Endodermal cell (in vitro differentiated cells): Measurements from ENCODE around the gene PNCK. TPM values are rescaled to one million over a fixed set of nuclear protein-coding genes. Genes with fewer than 3 reads are reported as not detected.
"Not testable (repeated sequence)": the region's sequence is repeated elsewhere in the genome, so short reads cannot be mapped to it uniquely, and the experiment has no call there.

Experiments used
- DNase-seq: peaks from one replicate; pipeline ENCODE4 v3.0.0-alpha.2; 2017
- H3K27ac ChIP-seq: 2 replicates; pipeline ENCODE4 v1.5.1; 2013; ENCODE audit warnings: mild to moderate bottlenecking, low read depth, low read length, moderate library complexity
- H3K27me3 ChIP-seq: 2 replicates; pipeline ENCODE4 v1.6.1; 2013; ENCODE audit warnings: mild to moderate bottlenecking, low read length, moderate library complexity; ENCODE audit not compliant: insufficient read depth, control insufficient read depth, poor library complexity, severe bottlenecking
- H3K36me3 ChIP-seq: 2 replicates; pipeline ENCODE4 v1.7.0; 2013; ENCODE audit warnings: mild to moderate bottlenecking, low read length, moderate library complexity; ENCODE audit not compliant: control insufficient read depth, insufficient read depth
- H3K4me1 ChIP-seq: one replicate; pipeline ENCODE4 v1.7.0; 2013; ENCODE audit warnings: low read length; ENCODE audit not compliant: control insufficient read depth, insufficient read depth
- H3K4me3 ChIP-seq: 2 replicates; pipeline ENCODE4 v1.5.1; 2013; ENCODE audit warnings: mild to moderate bottlenecking, low read length, moderate library complexity
- H3K9ac ChIP-seq: 2 replicates; pipeline ENCODE4 v1.6.1; 2013; ENCODE audit warnings: mild to moderate bottlenecking, low read length, moderate library complexity; ENCODE audit not compliant: poor library complexity, severe bottlenecking; ENCODE audit errors: extremely low read depth
- H3K9me3 ChIP-seq: 2 replicates; pipeline ENCODE4 v1.6.1; 2013; ENCODE audit warnings: mild to moderate bottlenecking, low read length, moderate library complexity; ENCODE audit not compliant: control insufficient read depth
- H3K27ac Mint-ChIP-seq: 2 replicates; pipeline ENCODE4 v1.8.0; 2020; ENCODE audit warnings: mixed read lengths
- H3K27me3 Mint-ChIP-seq: 2 replicates; pipeline ENCODE4 v1.8.0; 2021; ENCODE audit warnings: mild to moderate bottlenecking, mixed read lengths; ENCODE audit not compliant: insufficient read depth
- H3K36me3 Mint-ChIP-seq: 2 replicates; pipeline ENCODE4 v1.8.0; 2020; ENCODE audit warnings: low read depth, mixed read lengths
- H3K4me1 Mint-ChIP-seq: 2 replicates; pipeline ENCODE4 v1.8.0; 2020; ENCODE audit warnings: mixed read lengths
- H3K4me3 Mint-ChIP-seq: 2 replicates; pipeline ENCODE4 v1.8.0; 2020; ENCODE audit warnings: mild to moderate bottlenecking, moderate library complexity, mixed read lengths
- H3K9me3 Mint-ChIP-seq: 2 replicates; pipeline ENCODE4 v1.8.0; 2020; ENCODE audit warnings: mild to moderate bottlenecking, mixed read lengths
- WGBS, 2 experiments: methylation state at CpG; one replicate each; pipeline versions ENCODE4 v1.1.5 to v1.1.7; 2013; ENCODE audit warnings: missing lambda C conversion rate in 2 of 2, mixed read lengths in 1 of 2; ENCODE audit not compliant: insufficient coverage in 1 of 2, insufficient read length in 1 of 2; 5-methylcytosine and 5-hydroxymethylcytosine counted together
- total RNA-seq, 2 donors: library from RNA; stranded (reverse); fragmentation: NEBNext Ultra II Directional in 1 of 2; extraction: Animal tissue kit (Norgen Biotek cat#: 25700) in 1 of 2; gene quantifications; 2 replicates in 1 of 2; 3 replicates in 1 of 2; pipeline ENCODE4 v1.2.1, GENCODE V29; 2021
- TF ChIP-seq, protein P1 (sequence below): fragments of 200-600 bp; sonication (generic); conservative IDR thresholded peaks from 2 replicates; pipeline ENCODE4 v1.5.0; 2021; ENCODE audit warnings: antibody characterized with exemption, mild to moderate bottlenecking

PNCK gene
- total RNA-seq, 2 donors from 2014 or later: 2.8 to 12.9 TPM

- Mint-ChIP-seq H3K27ac (no peak overlapping the region), H3K4me3 (no peak overlapping the region), H3K4me1 (no peaks in the 10 kb centered on the region), H3K36me3 (peaks cover 23% of the 10 kb centered on the region), H3K27me3 (no peaks in the 10 kb centered on the region), H3K9me3 (peaks cover 68% of the 10 kb centered on the region)
- no peaks in the 10 kb centered on the region for H3K9me3 ChIP-seq
- H3K4me3 ChIP-seq: no peak overlapping the region
- no peak overlapping the region for H3K27ac ChIP-seq
- H3K27me3 ChIP-seq: no peaks in the 10 kb centered on the region
- H3K9ac ChIP-seq: no peak overlapping the region
- H3K36me3 ChIP-seq: peaks cover 3% of the 10 kb centered on the region
- TF ChIP-seq, protein P1, sequence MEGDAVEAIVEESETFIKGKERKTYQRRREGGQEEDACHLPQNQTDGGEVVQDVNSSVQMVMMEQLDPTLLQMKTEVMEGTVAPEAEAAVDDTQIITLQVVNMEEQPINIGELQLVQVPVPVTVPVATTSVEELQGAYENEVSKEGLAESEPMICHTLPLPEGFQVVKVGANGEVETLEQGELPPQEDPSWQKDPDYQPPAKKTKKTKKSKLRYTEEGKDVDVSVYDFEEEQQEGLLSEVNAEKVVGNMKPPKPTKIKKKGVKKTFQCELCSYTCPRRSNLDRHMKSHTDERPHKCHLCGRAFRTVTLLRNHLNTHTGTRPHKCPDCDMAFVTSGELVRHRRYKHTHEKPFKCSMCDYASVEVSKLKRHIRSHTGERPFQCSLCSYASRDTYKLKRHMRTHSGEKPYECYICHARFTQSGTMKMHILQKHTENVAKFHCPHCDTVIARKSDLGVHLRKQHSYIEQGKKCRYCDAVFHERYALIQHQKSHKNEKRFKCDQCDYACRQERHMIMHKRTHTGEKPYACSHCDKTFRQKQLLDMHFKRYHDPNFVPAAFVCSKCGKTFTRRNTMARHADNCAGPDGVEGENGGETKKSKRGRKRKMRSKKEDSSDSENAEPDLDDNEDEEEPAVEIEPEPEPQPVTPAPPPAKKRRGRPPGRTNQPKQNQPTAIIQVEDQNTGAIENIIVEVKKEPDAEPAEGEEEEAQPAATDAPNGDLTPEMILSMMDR: no peak
- no peaks in the 10 kb centered on the region for H3K4me1 ChIP-seq
- 94% methylated on average over 12 of the region's 12 CpGs; no CpG with 5 or more reads in 1 of the 2 experiments for WGBS, 2 experiments
- no peak for DNase-seq
Observed at GRCh38 chrX:153701706-153702105, 28.1 kb upstream of the PNCK start.

DNA sequence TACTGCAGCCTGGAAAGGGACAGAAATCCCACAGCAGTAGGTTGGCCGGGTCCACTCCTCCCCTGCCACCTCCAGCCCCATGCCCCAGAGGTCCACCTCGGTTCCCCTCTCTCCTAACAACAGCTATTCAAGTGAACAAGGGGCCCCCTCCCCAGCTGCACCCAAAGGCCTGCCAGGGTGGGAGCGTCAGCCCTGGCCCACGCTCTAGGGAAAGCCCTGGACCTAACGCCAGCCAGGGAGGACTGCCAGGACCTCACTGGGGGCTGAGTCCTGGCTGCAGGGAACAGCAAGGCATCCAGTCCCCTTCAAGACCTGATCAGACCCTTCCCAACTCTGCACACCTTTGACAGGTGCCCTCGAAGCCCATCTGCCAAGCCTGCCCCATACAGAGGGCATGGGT lies 27.4 kb upstream of the PNCK start:
- Histone ChIP-seq H3K4me1 (no peaks in the 10 kb centered on the region), H3K9me3 (no peaks in the 10 kb centered on the region), H3K4me3 (no peak overlapping the region), H3K9ac (no peak overlapping the region), H3K27ac (no peak overlapping the region), H3K27me3 (no peaks in the 10 kb centered on the region), H3K36me3 (peaks cover 3% of the 10 kb centered on the region)
- 97% methylated on average over 4 of the region's 6 CpGs; no CpG with 5 or more reads in 1 of the 2 experiments for WGBS, 2 experiments
- no peak for DNase-seq
- H3K27me3 Mint-ChIP-seq: no peaks in the 10 kb centered on the region
- no peak overlapping the region for H3K4me3 Mint-ChIP-seq
- no peaks in the 10 kb centered on the region for H3K4me1 Mint-ChIP-seq
- no peak overlapping the region for H3K27ac Mint-ChIP-seq
- peaks cover 65% of the 10 kb centered on the region for H3K9me3 Mint-ChIP-seq
- TF ChIP-seq, protein P1: no peak
- peaks cover 18% of the 10 kb centered on the region for H3K36me3 Mint-ChIP-seq

DNA sequence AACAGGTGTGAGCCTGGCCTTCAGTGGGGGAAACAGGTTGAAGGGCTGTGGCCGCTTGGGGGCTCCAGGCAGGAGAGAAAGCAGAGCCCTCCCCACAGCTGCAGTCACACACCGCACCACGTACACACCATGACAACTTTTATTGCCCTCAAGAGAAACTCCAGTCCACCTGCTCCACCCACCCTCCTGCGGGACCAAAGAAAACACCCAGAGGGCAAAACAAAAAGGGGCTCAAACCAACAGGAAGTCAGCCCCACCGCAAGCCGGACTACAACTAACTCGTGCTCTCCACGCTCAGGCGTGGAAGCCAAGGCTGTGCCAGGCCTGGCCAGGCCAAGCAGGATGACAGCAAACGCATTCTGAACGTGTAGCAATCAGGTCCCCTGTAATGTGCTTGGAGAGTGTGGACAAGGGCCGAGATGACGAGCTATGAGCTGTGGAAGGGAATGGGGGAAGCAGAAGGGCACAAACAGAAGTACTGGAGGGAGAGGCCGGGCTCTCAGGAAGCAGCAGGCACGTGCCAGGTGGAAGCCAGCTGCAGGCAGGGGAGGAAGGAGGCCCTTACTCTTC lies 26.8 kb upstream of the PNCK start:
- Histone ChIP-seq H3K4me1 (no peaks in the 10 kb centered on the region), H3K9me3 (no peaks in the 10 kb centered on the region), H3K27ac (no peak overlapping the region), H3K27me3 (no peaks in the 10 kb centered on the region), H3K36me3 (peaks cover 3% of the 10 kb centered on the region), H3K4me3 (no peak overlapping the region), H3K9ac (no peak overlapping the region)
- Mint-ChIP-seq H3K27ac (no peak overlapping the region), H3K9me3 (peaks cover 69% of the 10 kb centered on the region), H3K27me3 (no peaks in the 10 kb centered on the region), H3K36me3 (peaks cover 18% of the 10 kb centered on the region), H3K4me3 (no peak overlapping the region), H3K4me1 (no peaks in the 10 kb centered on the region)
- no peak for DNase-seq
- 93% methylated on average over 10 of the region's 15 CpGs; no CpG with 5 or more reads in 1 of the 2 experiments for WGBS, 2 experiments
- TF ChIP-seq, protein P1: no peak

DNA sequence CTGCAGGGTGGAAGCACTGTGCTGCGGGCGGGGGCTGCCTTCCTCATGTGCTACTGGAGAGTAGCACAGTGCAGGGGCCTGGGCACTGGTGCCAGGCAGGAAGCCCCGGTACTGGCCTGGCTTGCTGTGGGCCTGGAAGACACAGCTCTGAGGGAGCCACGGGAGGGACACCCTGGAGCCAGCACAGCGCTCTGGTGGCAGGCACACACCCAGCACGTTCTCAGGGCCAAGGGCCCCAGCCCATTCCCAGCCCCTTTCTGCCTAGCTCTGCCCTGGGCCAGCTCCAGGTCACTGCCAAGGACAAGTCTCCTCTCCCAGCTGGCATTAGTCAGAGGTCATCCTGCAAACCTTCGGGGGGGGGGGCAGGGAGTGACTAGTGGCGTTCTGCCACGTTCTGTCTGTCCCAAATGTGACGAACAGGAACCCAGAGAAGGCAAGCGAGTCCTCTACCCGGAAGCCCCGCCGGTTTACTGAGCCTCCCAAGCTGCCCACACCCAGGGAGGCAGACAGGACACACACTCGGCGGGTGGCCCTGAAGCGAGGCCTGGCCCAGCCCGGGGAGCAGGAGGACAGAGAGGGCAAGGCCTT lies 26.3 kb upstream of the PNCK start:
- not testable (repeated sequence) for H3K4me1 Mint-ChIP-seq, H3K9ac ChIP-seq, H3K27me3 ChIP-seq, H3K27me3 Mint-ChIP-seq, H3K9me3 ChIP-seq, DNase-seq, H3K4me3 Mint-ChIP-seq, H3K27ac Mint-ChIP-seq, H3K36me3 ChIP-seq, H3K4me1 ChIP-seq, H3K27ac ChIP-seq, H3K4me3 ChIP-seq
- peaks cover 18% of the 10 kb centered on the region for H3K36me3 Mint-ChIP-seq
- 83 to 93% methylated on average over 2 to 16 of the region's 18 CpGs for WGBS, 2 experiments
- H3K9me3 Mint-ChIP-seq: peaks cover 65% of the 10 kb centered on the region

GRCh38 chrX:153699210-153699783 lies 25.7 kb upstream of the PNCK start:
- H3K4me3 Mint-ChIP-seq, H3K36me3 ChIP-seq, H3K27me3 Mint-ChIP-seq, DNase-seq, H3K27ac Mint-ChIP-seq, H3K27ac ChIP-seq, H3K4me3 ChIP-seq, H3K9me3 ChIP-seq, H3K9ac ChIP-seq, H3K27me3 ChIP-seq, H3K4me1 ChIP-seq, H3K4me1 Mint-ChIP-seq: not testable (repeated sequence)
- peaks cover 60% of the 10 kb centered on the region for H3K9me3 Mint-ChIP-seq
- WGBS, 2 experiments: 83 to 94% methylated on average over 2 to 12 of the region's 16 CpGs
- H3K36me3 Mint-ChIP-seq: peaks cover 18% of the 10 kb centered on the region
